ENCODE measurements around the gene NPC1.
A peak's percentile ranks its signal among the peaks of the same experiment; 100 is the strongest.
"Not testable (repeated sequence)": the region's sequence is repeated elsewhere in the genome, so short reads cannot be mapped to it uniquely, and the experiment has no call there.

NPC1 gene

DNA sequence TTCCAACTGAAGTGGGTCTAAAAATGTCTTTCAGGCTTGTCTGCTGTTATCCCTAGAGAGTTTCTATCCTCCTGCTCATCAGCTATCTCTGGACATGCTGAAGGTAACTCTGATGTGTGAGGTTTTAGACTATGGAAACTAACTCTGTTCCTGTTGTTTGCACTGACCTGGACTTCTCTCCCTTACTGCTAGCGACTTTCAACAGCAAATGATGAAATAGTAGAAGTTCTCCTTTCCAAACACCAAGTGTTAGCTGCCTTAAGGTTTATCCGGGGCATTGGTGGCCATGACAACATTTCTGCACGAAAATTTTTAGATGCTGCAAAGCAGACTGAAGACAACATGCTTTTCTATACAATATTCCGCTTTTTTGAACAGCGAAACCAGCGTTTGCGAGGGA lies 56.1 kb downstream of the NPC1 start:
- intact Hi-C loops (cut with DNase I): no loop called here
- DNase-seq: no peak

- intact Hi-C loops (cut with DNase I): no loop called here
- no peak for DNase-seq
Measured at GRCh38 chr18:23529604-23530003, 56.7 kb downstream of the NPC1 start.

DNA sequence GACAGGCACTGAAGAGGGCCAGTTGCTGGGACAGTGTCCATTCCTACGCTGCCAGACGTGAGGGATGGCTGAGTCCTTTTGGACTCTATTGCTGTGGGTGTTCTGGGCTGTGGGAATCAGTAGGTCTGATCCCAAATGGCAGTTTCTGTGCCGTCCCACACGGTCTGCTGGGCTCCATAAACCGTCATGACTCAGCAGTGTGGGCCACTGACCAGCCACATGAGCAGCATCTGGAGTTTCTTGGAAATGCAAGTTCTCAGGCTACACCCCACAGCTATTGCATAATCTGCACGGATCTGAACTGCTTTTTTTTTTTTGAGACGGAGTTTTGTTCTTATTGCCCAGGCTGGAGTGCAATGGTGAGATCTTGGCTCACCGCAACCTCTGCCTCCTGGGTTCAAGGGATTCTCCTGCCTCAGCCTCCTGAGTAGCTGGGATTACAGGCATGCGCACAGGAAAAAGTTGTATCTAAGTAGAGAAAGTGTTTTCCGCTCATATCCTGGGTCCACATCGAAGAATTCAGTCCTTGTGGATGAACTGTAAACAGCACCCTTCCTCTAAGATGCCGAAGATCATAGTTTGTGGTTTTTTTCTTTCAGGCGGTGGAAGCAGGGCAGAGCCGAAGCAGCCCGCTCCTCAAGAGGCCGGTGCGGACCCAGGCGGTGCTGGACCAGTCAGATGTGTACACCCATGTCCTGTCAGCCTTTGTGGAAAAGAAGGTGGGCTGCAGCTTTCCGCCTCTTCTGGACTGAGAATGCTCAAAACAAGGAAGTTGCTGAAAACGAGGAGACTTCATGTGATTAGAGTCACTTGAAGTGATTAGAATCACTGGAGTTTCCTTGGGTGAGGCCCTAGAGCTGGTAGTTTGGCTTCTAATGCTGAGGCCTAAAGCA lies 57.5 kb downstream of the NPC1 start:
- DNase-seq: no peak
- intact Hi-C loops (cut with DNase I): no loop called here

DNA sequence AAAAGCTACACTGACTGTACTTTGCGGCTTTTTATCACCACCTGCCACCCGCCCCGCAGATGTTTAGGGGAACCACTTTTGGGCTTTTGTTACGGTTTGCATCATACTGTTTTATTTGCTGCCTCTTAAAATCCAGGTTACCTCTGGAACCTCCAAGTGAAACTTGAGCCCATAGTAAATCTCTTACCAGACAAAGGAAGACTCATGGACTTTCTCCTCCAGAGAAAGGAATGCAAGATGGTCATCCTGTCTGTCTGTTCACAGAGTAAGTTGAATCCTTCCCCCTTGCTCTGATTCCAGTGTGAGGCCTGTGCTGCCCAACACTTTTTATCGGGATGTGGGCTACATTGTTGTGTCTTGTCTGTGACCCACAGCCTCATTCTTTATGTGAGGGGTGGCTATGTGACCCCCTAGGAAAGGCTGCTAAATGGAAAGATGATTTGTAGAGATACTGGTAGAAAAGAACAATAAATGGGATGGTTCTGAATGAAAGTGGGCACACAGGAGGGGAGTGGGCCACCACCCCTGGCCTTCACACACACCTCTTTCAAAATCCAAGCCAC lies 59.7 kb downstream of the NPC1 start:
- intact Hi-C loops (cut with DNase I): no loop called here
- DNase-seq: no peak

DNA sequence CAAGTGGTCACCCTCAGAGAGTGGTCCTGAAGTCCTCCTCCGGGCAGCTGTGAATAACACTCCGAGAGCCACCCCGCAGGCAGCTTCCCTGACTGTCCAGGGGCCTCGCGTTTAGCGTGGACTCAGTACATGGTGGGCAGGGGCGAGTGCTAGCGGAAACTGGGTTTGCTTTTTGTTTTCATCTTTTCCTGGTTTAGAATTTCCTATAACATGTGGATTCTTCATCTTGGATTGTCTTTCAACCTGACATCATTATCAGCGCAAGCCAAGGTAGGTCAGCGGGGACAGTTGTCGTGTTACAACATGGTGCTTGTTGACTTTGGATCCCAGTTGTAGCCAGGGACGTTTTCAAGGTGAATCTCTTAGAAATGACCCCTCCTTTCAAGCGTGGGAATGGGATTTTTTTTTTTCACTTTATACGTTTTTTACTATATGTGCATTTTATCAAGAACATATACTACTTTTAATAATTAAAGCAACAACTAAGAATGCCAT lies 62.0 kb downstream of the NPC1 start:
- no peak for DNase-seq
- intact Hi-C loops (cut with DNase I): no loop called here

DNA sequence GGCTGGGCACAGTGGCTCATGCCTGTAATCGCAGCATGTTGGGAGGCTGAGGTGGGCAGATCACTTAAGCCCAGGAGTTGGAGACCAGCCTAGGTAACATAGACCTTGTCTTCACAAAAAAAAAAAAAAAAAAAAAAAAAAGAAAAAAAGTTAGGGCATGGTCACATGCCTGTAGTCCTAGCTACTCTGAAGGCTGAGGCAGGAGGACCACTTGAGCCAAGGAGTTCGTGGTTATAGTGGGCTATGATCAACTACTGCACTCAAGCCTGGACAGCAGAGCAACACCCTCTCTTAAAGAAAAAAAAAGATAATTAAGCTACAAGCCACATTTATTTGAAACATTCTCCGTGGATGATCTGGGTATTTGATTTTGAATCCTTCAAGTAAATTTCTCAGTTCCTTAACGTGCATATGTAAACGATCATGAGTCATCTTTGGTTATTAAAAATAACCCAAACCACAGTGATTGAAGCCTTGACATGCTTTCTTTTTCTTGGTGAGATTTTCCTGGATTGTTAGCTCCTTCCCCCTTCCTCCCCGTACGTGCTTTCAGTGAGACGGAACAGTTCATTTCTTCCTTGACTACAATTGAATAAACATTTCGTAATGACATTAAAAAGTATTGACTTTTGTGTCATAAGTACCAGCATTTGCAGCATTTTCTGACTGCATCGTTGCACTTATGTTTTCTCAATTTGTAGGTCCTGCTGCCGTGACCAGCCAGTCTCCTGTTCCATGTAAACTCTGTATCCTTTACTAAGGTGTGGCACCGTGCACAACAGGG lies 62.7 kb downstream of the NPC1 start:
- DNase-seq: no peak
- intact Hi-C loops (cut with DNase I): no loop called here

DNA sequence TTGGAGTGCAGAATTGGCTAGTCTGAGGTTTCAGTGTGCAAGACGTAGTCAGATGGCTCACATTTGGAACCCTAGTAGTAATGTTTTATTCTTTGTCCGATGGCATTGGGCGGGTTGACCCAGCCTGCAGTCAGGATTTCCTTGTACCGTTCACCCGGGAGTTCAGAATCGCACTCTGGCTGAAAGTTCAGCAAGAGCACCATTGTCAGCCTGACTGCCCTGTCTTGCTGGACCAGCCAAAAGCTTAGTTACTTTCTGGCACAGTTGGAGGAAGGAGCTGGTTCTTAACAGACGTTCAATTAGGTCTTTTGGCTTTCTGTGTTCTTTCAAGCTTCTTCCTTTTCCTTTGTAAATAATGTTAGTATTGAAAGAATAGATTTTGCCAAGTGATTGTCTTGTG lies 64.4 kb downstream of the NPC1 start:
- intact Hi-C loops (cut with DNase I): no loop called here
- no peak for DNase-seq

DNA sequence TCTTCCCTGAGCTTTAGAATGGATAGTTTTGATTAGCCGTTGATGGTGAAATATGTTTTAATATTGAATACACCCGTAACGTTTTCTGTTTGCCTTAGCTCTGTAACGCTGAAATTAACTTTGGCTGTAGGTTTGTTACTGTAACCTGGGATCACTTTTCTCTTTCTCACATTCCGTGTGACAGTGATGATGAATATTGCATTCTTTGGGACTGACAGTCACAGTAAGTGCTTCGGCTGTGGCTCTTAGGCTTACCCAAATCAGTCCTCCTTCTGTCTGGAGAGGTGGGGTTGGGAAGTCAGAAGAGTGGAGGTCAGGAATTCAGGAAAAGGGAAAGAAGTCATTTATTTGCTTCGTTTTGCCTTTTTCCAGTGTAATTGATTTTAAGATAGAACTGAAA lies 65.0 kb downstream of the NPC1 start:
- DNase-seq: no peak
- intact Hi-C loops (cut with DNase I): no loop called here

- intact Hi-C loops (cut with DNase I): no loop called here
Measured at GRCh38 chr18:23519734-23520133, 66.6 kb downstream of the NPC1 start.

GRCh38 chr18:23515911-23516546 lies 70.3 kb downstream of the NPC1 start:
- intact Hi-C loops (cut with DNase I): loop anchor here (1.0 kb wide), 1 partner anchor 71 kb away; no protein-coding TSS in a partner anchor
- DNase-seq: peak; percentile 65 to 97 (median 84)

More at GRCh38 chr18:23519734-23520133, 66.6 kb downstream of the NPC1 start:
- DNase-seq: peak in 1 of 10 donors; percentile 7

DNA sequence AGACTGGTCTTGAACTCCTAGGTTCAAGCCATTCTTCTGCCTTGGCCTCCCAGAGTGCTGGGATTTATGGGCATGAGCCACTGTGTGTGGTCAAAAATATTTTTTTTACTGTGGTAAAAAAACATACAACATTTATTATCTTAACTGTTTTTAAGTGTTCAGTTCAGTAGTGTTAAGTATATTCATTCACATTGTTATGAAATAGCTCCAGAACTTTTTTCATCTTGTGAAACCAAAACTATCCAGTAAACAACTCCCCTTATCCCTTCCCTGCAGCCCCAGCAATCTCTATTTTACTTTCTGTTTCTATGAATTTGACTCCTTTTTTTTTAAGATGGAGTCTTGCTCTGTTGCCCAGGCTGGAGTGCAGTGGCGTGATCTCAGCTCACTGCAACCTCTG lies 73.7 kb downstream of the NPC1 start:
- no peak for DNase-seq
- intact Hi-C loops (cut with DNase I): no loop called here

DNA sequence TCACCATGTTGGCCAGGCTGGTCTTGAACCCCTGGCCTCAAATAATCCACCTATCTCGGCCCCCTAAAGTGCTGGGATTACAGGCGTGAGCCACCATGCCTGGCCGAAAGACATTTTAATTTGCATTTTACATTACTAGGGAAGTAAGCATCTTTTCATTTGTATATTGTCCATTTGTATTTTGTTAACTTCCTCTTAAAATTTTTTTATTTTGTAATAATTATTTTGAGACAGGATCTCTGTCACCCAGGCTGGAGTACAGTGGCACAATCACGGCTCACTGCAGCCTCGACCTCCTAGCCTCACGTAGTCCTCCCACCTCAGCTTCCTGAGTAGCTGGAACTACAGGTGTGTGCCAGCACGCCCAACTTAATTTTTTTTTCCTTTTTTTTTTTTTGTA lies 74.1 kb downstream of the NPC1 start:
- DNase-seq; intact Hi-C loops (cut with DNase I): not testable (repeated sequence)

DNA sequence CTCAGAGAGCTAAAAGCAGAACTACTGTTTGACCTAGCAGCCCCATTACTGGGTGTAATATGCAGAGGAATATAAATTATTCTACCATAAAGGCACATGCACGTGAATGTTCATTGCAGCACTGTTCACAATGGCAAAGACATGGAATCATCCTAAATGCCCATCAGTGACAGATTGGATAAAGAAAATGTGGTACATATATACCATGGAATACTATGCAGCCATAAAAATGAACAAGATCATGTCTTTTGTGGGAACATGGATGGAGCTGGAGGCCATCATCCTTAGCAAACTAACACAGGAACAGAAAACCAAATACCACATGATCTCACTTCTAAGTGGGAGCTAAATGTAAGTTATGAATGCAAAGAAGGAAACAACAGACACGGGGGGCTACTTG lies 75.4 kb downstream of the NPC1 start:
- intact Hi-C loops (cut with DNase I); DNase-seq: not testable (repeated sequence)

DNA sequence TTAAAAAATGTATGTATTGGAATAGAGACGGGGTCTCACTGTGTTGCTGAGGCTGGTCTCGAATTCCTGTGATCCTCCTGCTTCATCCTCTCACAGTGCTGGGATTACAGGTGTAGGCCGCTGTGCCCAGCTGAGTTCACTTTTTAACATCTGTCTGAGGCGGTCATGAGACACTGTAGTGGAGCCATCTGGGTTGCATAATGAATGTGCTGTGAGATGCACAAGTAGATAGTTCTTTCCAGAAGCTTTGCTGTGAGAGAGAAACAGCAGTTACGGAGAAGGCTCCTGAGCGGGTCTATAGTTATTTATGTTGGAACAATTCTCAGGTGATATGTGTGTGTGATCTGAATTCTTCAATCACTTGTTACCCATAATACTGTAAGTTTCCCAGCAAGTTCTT lies 79.9 kb downstream of the NPC1 start:
- no peak for DNase-seq
- intact Hi-C loops (cut with DNase I): loop anchor here (10.0 kb wide), 3 partner anchors 308 to 408 kb away; partner anchors contain the start of gene CABLES1

DNA sequence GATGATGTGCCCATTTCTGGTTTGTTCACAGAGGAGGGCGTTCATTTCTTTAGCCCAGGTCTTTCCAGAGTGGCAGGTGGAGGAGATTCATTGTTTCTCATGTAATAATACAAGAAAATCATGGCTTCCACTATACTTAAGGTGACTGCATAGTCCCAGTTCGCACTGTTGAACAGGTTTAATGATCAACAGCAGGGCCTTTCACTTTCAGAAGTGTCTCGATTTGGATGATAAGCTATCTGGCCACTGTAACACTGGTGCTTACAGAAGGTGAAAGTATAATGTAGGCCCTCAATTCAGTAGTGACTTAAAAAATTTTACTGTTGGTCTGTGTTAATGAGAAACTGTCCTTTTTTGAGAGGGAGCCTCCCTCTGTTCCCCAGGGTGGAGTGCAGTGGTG lies 81.6 kb downstream of the NPC1 start:
- no peak for DNase-seq
- intact Hi-C loops (cut with DNase I): loop anchor here (10.0 kb wide), 3 partner anchors 310 to 410 kb away; partner anchors contain the start of gene CABLES1

- intact Hi-C loops (cut with DNase I): loop anchor here (1.0 to 10.0 kb wide), 5 partner anchors 51 to 411 kb away; partner anchors contain the start of genes CABLES1, NPC1 and RIOK3
- no peak for DNase-seq
Measured at GRCh38 chr18:23503963-23504344, 82.4 kb downstream of the NPC1 start.

DNA sequence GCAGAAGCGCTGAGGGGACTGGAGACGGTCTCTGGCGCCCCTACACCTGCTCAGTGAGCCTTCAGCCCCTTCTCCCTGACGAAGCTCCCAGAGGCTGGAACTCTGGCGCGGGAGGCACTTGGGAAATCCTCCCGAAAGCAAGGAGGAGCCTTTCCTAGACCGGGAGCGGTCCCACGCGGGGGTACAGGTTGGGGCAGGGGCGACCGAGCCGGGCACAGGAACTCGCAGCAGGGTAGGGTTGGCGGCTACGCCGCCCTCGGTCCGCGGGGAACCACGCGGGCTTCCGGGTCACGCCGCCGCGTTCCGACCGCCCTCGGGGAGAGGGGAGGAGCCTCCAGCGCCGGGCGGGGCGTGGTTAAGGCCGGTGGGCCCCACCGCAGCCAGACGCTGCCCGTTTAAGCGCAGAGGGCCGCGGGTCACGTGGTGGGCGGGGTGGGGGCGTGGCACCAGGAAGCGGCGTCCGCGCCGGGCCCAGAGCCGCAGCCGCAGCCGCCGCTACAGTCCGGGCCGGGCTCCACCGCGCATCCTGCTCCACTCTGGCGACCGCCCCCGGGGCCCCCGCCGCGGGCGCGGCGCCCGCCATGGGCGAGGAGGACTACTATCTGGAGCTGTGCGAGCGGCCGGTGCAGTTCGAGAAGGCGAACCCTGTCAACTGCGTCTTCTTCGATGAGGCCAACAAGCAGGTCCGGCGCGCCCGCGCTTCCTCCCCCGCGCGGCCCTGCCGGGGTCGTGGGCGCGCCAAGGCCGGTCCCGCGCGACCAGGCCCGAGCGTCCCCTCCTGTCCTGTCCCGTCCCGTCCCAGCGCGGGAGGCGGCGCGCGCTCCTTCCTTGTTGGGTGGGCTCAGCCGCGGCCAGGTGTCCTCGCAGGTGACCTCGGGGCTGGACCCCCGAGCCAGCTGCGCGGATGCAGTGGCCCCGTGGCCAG lies 83.0 kb downstream of the NPC1 start, which contains the start of gene RMC1:
TSS of gene RMC1 (plus strand) at position 474 of the 925 bp plus-strand sequence. CDS start at position 582, 108 bp downstream.
- peak; percentile 93 to 100 (median 98) for DNase-seq
- intact Hi-C loops (cut with DNase I): loop anchor here (1.0 to 10.0 kb wide), 5 partner anchors 50 to 412 kb away; partner anchors contain the start of genes CABLES1, NPC1 and RIOK3

DNA sequence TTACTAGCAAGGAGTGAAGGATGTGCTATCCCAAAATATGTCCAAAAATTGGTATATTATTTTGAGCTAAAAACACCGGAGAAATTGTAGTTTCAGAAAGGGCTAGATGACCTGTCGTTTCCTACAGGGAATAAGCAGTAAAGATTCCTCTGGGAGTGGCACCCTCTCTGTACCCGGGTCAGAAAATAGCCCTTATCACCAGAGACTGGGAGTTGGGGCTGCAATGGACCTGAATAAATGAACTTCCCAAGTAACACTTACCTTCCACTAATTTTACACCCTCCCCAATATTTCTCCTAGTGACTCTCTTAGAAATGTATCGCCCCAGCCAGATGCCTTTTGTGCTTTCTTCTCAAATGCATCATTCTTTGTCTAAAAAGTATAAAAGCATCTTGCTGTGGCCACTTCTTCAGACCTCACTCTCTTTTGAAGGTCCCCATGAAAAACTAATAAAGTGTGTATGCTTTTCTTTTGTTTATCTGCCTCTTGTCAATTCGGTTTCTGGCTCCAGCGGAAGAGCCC lies 83.7 kb downstream of the NPC1 start:
- intact Hi-C loops (cut with DNase I): loop anchor here (1.0 to 10.0 kb wide), 5 partner anchors 49 to 412 kb away; partner anchors contain the start of genes CABLES1, NPC1 and RIOK3
- no peak for DNase-seq

All from posterior cingulate gyrus (tissue), 11 donors.